OCI-LY3 (cell line): ENCODE results near the gene C7orf57.

ENCODE experiments used
- CTCF ChIP-seq: fragments of 200-600, 300-600 bp; sonication (generic); IDR thresholded peaks from 2 replicates; pipeline ENCODE4 v1.5.1; 2014; ENCODE audit warnings: antibody characterized with exemption, low read length, low read depth
- EZH2phosphoT487 ChIP-seq: fragments of 200-600 bp; shearing (Covaris generic); IDR thresholded peaks from 2 replicates; pipeline ENCODE4 v1.6.1; 2018; ENCODE audit warnings: antibody characterized with exemption, mixed run types, low read depth

GRCh38 chr7:48078470-48078869 is 43.1 kb downstream of the C7orf57 start:
- TF ChIP-seq CTCF (no peak), EZH2phosphoT487 (no peak)
